Activated T-cell treated with anti-CD3 and anti-CD28 coated beads, Interleukin-2, amount 50 U/mL, for 1 hour (primary cell): ENCODE results near the gene LY6G5C.

Experiments
- DNase-seq: peaks from one replicate; pipeline ENCODE4 v3.0.0-alpha.2; 2020

Gene LY6G5C

GRCh38 chr6:31660381-31661261 lies 20.2 kb downstream of the LY6G5C start, which contains the start of gene C6orf47:
C6orf47 (minus strand) TSS chr6:31660778; CDS start chr6:31659947, 831 bp downstream.
- peak; percentile 79 for DNase-seq

- no peak for DNase-seq
Observed at GRCh38 chr6:31659649-31660380, 21.1 kb downstream of the LY6G5C start.

- DNase-seq: no peak
Observed at GRCh38 chr6:31658983-31659648, 21.8 kb downstream of the LY6G5C start.

GRCh38 chr6:31658158-31658688 lies 22.6 kb downstream of the LY6G5C start:
- DNase-seq: no peak

GRCh38 chr6:31657406-31658157 lies 23.3 kb downstream of the LY6G5C start:
- DNase-seq: no peak

- DNase-seq: no peak
Observed at GRCh38 chr6:31655349-31656237, 25.3 kb downstream of the LY6G5C start, which contains the start of gene APOM. APOM (plus strand) TSS chr6:31655894; CDS start chr6:31655967, 73 bp downstream.

- no peak for DNase-seq
Observed at GRCh38 chr6:31654574-31655348, 26.1 kb downstream of the LY6G5C start.

GRCh38 chr6:31652925-31653724 lies 27.7 kb downstream of the LY6G5C start:
- no peak for DNase-seq

- DNase-seq: no peak
Observed at GRCh38 chr6:31651602-31652191, 29.2 kb downstream of the LY6G5C start.

- DNase-seq: no peak
Observed at GRCh38 chr6:31645325-31645724, 35.5 kb downstream of the LY6G5C start.

GRCh38 chr6:31643818-31644454 lies 36.9 kb downstream of the LY6G5C start:
- no peak for DNase-seq

- DNase-seq: no peak
Observed at GRCh38 chr6:31642798-31643570, 37.9 kb downstream of the LY6G5C start.

- no peak for DNase-seq
Observed at GRCh38 chr6:31641370-31641769, 39.5 kb downstream of the LY6G5C start.

GRCh38 chr6:31640612-31641011 lies 40.3 kb downstream of the LY6G5C start:
- no peak for DNase-seq

GRCh38 chr6:31639449-31639861 lies 41.4 kb downstream of the LY6G5C start:
- DNase-seq: no peak

- DNase-seq: no peak
Observed at GRCh38 chr6:31639043-31639442, 41.8 kb downstream of the LY6G5C start.

GRCh38 chr6:31636698-31637596 lies 43.9 kb downstream of the LY6G5C start:
- no peak for DNase-seq
